ENCODE data around the gene TMC5. TPM values are rescaled to one million over a fixed set of nuclear protein-coding genes. Genes with fewer than 3 reads are reported as not detected.

Gene TMC5
- total and polyA plus RNA-seq, 2 of the 13 experiments (the other 11 are each of a cell fraction or from before 2014, with no cell fraction given) = 0.09 to 0.41 TPM

GRCh38 chr16:19523559-19524355 is 106.1 kb downstream of the TMC5 start, which contains the start of gene CCP110 (continued):
- TF ChIP-seq AFF4 (CRISPR knock-in tag; IDR thresholded peaks at IDR 0.05) (no peak), ZBTB44 (CRISPR knock-in tag; IDR thresholded peaks at IDR 0.05) (no peak), SMARCE1 (IDR thresholded peaks at IDR 0.05; ENCODE audit: borderline replicate concordance) (no peak), PHF21A (CRISPR knock-in tag; IDR thresholded peaks at IDR 0.05) (no peak), ZNF12 (CRISPR knock-in tag; IDR thresholded peaks at IDR 0.05) (peak; percentile 61; the same call in 1 of the 2 replicates), ZNF282 (IDR thresholded peaks at IDR 0.05; ENCODE audit: partially characterized antibody) (no peak), ZZZ3 (CRISPR knock-in tag; IDR thresholded peaks at IDR 0.05; ENCODE audit: borderline replicate concordance) (peak; percentile 93; the same call in 1 of the 2 replicates), TP53 (CRISPR knock-in tag; conservative IDR thresholded peaks at IDR 0.05) (no peak), ZNF788 (CRISPR knock-in tag; IDR thresholded peaks at IDR 0.05; ENCODE audit: borderline replicate concordance) (peak; percentile 93; the same call in 1 of the 2 replicates), ZMAT3 (CRISPR knock-in tag; conservative IDR thresholded peaks at IDR 0.05) (peak; percentile 77; the same call in 1 of the 2 replicates), ZFP37 (CRISPR knock-in tag; IDR thresholded peaks at IDR 0.05; ENCODE audit: borderline replicate concordance) (no peak), ATF7-NPFF (CRISPR knock-in tag; IDR thresholded peaks at IDR 0.05; ENCODE audit: low read depth) (peak; percentile 30; the same call in 1 of the 2 replicates), XBP1 (CRISPR knock-in tag; IDR thresholded peaks at IDR 0.05) (no peak), ARID2 (CRISPR knock-in tag; IDR thresholded peaks at IDR 0.05; ENCODE audit: borderline replicate concordance) (peak; percentile 89; the same call in 1 of the 2 replicates), SMAD3 (CRISPR knock-in tag; IDR thresholded peaks at IDR 0.05) (peak; percentile 63; the same call in 1 of the 2 replicates), PBX3 (CRISPR knock-in tag; IDR thresholded peaks at IDR 0.05; ENCODE audit: borderline replicate concordance) (no peak), ZGPAT (CRISPR knock-in tag; IDR thresholded peaks at IDR 0.05) (peak; percentile 83), ZNF761 (CRISPR knock-in tag; conservative IDR thresholded peaks at IDR 0.05) (0 out of 2 replicates have a peak, but pooled peaks have one; percentile 75), ZNF567 (CRISPR knock-in tag; IDR thresholded peaks at IDR 0.05; ENCODE audit: borderline replicate concordance) (no peak), TOPORS (CRISPR knock-in tag; IDR thresholded peaks at IDR 0.05) (peak; percentile 82)
